Cardiac fibroblast (primary cell): ENCODE measurements around the gene ATOX1.

Experiments used
- DNase-seq, 2 donors: peaks; one replicate each; pipeline versions ENCODE4 v3.0.0 to v3.0.0-alpha.2; 2010; ENCODE audit warnings: low read depth in 2 of 2
- H3K4me3 ChIP-seq, 2 donors: replicated peaks in 1 of 2; 1 replicate in 1 of 2; 2 replicates in 1 of 2; pipeline ENCODE4 v1.5.1; 2011; ENCODE audit warnings: low read depth in 2 of 2, low read length in 2 of 2, mild to moderate bottlenecking in 2 of 2, moderate library complexity in 1 of 2
- CTCF ChIP-seq: IDR thresholded peaks from one replicate; pipeline ENCODE4 v1.5.1; 2011; ENCODE audit warnings: low read depth, mild to moderate bottlenecking, low read length, inconsistent platforms

ATOX1 gene

GRCh38 chr5:151722546-151722945 is 35.9 kb downstream of the ATOX1 start:
- DNase-seq, result no peak
- H3K4me3 ChIP-seq, result no peak overlapping the region
- TF ChIP-seq CTCF, result no peak

DNA sequence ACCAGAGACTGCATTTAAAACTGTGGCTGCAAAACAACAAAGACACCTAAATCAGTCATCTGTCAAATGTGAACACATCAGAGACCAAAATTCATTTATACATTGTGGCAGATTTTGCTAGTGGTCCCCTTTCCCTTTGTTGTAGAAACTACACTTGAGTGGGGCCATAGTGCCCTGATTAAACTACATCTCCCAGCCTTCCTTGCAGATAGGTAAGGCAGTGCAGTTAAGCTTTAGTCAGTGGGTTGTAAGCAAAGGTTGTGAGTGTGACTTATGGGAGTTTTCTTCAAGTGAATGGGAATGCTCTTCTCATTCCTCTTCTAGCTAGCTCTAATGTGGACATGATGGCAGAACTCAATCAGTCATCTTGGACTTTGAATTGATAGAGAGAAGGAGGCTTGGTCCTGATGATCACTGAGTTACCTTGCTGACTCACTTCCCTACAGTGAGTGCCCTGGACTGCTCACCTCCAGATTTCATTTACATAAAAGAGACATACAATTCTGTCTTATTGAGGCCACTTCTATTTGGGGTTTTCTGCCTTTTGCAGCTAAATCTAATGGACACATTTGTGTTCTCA is 36.5 kb downstream of the ATOX1 start:
- TF ChIP-seq CTCF, result no peak
- no peak for DNase-seq
- H3K4me3 ChIP-seq, result no peak overlapping the region

GRCh38 chr5:151721087-151721646 is 37.3 kb downstream of the ATOX1 start:
- no peak for TF ChIP-seq CTCF
- no peak overlapping the region for H3K4me3 ChIP-seq
- no peak for DNase-seq

- no peak for DNase-seq
- TF ChIP-seq CTCF, result no peak
- H3K4me3 ChIP-seq, result no peak overlapping the region
Observed at GRCh38 chr5:151720215-151720614, 38.2 kb downstream of the ATOX1 start.

- peak; percentile 73 for TF ChIP-seq CTCF
- DNase-seq, result peak; percentile 70 to 82
- H3K4me3 ChIP-seq, result no peak overlapping the region
Observed at GRCh38 chr5:151719228-151720000, 39.0 kb downstream of the ATOX1 start.

- no peak overlapping the region for H3K4me3 ChIP-seq
- DNase-seq, result peak; percentile 68 to 84
- no peak for TF ChIP-seq CTCF
Observed at GRCh38 chr5:151718646-151719045, 39.8 kb downstream of the ATOX1 start.
